GM18907 (cell line): ENCODE data around the gene LLPH.

Experiments used
- ATAC-seq: cut with Tn5 transposase; IDR thresholded peaks from one replicate; pipeline ENCODE4 v1.9.1; 2021; ENCODE audit warnings: mild to moderate bottlenecking, moderate library complexity; ENCODE audit not compliant: unreplicated experiment

Gene LLPH

DNA sequence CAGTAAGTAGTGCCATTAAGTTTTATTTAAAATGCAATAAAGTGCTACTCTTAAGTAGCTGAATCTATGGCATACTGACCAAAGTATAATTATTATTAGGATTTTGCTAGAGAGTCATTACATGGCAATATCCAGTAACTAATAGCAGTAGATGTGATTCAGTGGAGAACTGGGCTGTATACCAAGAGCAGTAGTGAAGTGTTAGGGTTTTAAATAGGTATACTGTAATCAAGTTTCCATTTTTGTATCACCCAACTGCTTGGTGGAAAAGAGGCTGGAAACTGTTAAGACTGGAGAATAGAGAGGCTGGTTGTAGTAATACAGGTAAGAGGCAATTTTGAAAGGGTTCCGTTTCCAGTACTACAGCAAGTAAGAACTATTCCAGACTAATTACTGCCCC, 13.3 kb upstream of the LLPH start:
- ATAC-seq, result no peak

GRCh38 chr12:66142826-66143225, 12.3 kb upstream of the LLPH start:
- no peak for ATAC-seq

DNA sequence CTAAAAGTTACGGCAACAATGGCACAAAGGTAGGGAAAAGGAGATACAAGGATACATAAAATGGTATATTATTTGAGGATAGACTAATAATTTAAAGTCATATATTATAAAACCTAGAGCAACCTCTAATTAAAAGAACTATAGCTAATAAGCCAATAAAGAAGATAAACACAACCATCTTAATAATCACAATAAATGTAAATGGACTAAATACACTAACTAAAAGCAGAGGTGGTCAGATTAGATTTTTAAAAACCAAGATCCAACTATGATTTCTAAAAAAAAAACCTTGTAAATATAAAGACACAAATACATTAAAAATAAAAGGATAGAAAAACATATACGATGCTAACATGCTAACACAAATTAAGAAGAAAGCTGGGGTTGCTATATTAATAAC, 10.7 kb upstream of the LLPH start:
- no peak for ATAC-seq

DNA sequence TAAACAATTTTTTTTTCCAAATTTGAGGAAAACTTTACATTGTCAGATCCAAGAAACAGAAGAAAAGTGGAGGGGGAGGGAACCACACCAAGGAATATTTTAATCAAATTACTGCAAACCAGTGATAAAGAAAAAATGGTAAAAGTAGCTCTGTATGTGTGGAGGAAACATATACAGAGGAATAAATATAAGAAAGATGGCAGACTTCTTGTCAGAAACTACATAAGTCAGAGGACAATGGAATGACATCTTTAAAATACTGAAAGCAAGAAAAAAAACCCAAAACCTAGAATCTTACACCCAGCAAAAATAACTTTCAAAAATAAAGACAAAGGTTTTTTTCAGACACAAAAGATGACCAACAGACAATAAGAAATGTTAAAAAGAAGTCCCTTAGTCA, 10.2 kb upstream of the LLPH start:
- ATAC-seq, result no peak

- ATAC-seq, result no peak
These were observed 8.8 kb upstream of the LLPH start for GRCh38 chr12:66139328-66139727.

GRCh38 chr12:66137937-66138336, 7.4 kb upstream of the LLPH start:
- ATAC-seq, result no peak

DNA sequence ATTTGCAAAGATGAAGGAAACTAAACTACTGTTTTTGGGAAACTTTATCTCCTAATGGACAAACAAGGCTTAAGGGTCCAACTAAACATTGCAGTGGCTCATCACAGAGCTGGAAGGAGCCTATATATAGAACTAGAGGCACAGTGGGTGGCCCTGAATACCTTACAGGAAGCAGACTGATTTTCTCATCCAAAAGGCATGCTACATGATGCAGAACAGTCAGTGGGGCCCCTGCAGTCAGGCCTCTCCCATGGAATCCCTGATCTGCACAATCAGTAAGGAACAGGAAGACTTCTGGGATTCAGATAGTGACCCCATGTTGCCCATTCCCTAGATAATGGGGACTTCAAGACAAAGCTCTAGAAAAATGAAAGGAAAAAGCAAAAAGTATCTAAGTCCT, 1.9 kb upstream of the LLPH start:
- no peak for ATAC-seq

GRCh38 chr12:66131067-66131688, 628 bp upstream of the LLPH start:
- peak; percentile 14 for ATAC-seq

DNA sequence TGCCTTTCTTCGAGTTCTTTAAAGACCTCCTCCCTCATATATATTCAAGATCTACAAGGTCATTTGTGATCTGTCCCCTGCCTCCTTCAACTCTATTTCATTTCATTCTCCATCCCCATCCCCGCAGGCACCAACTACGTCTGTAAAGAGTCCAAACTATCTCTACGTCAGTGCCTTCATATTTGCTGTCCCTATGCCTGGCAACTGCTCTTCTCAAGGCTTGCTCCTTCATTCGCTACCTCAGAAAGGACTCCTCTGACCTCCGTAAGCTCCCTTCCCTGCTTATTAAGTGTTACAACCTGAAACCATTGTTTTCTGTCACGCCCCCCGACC, 650 bp downstream of the LLPH start:
- no peak for ATAC-seq

DNA sequence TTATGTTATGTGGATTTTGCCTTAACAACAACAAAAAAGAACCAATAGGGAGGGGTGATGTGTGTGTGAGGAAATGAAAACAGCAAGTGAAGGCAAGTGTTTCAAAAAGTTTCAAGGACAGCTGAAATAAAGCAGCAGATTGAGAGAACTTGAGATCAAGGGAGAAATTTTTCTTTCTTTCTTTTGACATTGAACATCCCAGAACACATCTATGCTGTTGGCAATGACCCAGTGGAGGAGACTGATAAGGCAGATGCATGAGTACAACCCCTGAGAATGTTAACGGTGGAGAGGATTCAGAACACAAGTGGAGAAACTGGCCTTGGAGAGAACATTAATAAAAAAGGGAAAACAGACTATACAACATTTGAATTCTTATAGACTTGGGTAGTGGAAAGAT, 2.9 kb downstream of the LLPH start:
- no peak for ATAC-seq

GRCh38 chr12:66120477-66120876, 10.1 kb downstream of the LLPH start:
- no peak for ATAC-seq

GRCh38 chr12:66119870-66120241, 10.7 kb downstream of the LLPH start:
- peak; percentile 76 for ATAC-seq

GRCh38 chr12:66119229-66119869, 11.2 kb downstream of the LLPH start:
- ATAC-seq, result no peak

GRCh38 chr12:66118240-66118891, 12.2 kb downstream of the LLPH start:
- no peak for ATAC-seq

DNA sequence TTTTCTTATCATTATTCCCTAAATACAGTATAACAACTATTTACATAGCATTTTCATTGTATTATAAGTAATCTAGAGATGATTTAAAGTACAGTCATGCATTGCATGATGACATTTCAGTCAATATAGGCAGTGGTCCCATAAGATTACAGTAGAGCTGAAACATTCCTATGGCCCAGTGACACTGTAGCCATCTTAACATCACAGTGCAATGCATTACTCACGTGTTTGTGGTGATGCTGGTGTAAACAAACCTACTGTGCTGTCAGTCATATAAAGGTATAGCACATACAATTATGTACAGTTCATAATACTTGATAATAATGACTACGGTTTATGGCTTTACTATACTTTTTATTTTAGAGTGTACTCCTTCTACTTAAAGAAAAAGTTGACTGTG, 13.3 kb downstream of the LLPH start:
- ATAC-seq, result no peak

GRCh38 chr12:66115071-66115600, 15.4 kb downstream of the LLPH start:
- no peak for ATAC-seq

- no peak for ATAC-seq
These were observed 17.1 kb downstream of the LLPH start for GRCh38 chr12:66113471-66113870.

- ATAC-seq, result no peak
These were observed 18.9 kb downstream of the LLPH start for GRCh38 chr12:66111605-66112004.

DNA sequence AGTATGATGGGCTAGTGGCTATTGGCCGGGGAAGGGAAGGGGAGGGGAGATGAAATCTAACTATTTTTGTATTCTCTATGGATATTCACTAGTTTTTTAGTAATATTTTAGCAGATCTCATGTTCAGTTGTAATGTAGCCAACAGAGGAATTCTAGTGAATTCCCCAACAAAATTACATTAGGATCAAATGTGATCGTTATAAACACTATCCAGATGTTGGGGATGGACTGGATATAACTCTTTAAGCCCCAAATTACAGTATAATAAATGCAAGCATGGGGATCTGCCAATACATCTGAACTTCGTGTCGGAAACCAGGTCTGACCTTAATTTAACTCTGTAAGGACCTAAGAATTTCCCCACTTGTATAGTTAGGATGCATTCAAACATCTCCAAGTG, 21.5 kb downstream of the LLPH start:
- ATAC-seq, result no peak

DNA sequence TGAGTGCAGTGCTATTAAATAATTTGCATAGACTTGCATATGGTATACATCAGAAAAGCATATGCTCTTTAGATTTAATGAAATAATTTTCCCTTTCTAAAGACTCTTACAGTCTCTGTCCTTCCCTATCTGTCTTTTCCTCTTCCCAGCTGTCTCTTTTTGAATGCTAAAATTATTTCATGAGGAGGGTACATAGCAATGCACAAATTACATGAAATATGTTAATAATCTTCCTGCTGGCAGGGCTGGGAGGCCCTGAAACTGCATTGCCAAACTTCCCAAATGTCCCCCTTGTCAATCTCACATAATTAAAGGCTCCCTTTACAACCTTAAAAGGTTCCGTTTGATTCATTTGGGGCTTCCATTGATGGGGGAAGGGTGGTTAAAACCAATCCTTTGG, 22.2 kb downstream of the LLPH start:
- no peak for ATAC-seq

GRCh38 chr12:66107451-66107915, 23.1 kb downstream of the LLPH start:
- peak; percentile 96 for ATAC-seq
